GM03348 (cell line): ENCODE measurements around the gene FAM135A.
"Not testable (repeated sequence)": the region's sequence is repeated elsewhere in the genome, so short reads cannot be mapped to it uniquely, and the experiment has no call there.

Experiments
- DNase-seq: peaks from one replicate; pipeline ENCODE4 v3.0.0; 2012; ENCODE audit warnings: low spot score

Gene FAM135A

DNA sequence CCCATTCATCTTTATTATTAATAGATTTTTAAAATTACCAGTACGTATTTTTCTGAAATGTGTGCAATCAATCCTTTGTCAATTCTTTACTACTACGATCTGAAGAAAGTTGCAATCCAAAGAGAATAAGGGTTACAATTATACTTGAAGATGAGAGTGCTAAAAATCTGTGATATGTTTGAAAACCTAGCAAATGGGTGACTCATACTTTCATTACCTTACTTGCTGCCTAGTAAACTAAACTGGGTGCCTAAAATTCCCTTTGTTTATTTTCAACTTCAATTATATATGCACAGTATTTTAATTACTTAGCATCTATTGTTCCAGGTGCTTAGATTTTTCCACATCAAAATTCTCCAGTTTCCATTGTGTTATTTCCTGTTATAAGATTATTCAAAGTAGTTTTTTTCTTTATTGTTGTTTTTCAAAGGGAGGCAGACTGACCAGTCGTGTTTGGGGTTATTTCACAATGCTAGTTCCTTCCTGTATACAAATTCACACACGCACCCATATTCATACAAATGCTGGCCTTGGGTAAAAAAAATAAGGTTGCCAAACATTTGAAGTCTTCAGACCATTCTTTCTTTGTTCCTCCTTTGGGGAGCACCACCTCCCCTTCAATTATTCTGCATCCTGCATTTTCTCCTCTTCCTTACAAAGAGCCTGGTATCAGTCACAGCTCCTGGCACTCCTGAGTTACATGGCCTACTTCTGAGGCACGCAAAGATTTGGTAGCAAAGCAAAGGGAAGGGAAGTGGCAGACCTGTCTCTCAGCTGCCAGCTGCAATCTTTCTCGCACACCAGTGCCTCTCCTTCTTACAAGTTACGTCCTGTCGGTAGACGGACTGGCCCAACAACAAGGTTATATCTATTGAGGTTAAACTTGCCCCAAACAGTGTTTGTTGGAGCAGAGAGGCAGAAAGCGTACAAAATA is 16.2 kb upstream of the FAM135A start:
- DNase-seq = no peak

DNA sequence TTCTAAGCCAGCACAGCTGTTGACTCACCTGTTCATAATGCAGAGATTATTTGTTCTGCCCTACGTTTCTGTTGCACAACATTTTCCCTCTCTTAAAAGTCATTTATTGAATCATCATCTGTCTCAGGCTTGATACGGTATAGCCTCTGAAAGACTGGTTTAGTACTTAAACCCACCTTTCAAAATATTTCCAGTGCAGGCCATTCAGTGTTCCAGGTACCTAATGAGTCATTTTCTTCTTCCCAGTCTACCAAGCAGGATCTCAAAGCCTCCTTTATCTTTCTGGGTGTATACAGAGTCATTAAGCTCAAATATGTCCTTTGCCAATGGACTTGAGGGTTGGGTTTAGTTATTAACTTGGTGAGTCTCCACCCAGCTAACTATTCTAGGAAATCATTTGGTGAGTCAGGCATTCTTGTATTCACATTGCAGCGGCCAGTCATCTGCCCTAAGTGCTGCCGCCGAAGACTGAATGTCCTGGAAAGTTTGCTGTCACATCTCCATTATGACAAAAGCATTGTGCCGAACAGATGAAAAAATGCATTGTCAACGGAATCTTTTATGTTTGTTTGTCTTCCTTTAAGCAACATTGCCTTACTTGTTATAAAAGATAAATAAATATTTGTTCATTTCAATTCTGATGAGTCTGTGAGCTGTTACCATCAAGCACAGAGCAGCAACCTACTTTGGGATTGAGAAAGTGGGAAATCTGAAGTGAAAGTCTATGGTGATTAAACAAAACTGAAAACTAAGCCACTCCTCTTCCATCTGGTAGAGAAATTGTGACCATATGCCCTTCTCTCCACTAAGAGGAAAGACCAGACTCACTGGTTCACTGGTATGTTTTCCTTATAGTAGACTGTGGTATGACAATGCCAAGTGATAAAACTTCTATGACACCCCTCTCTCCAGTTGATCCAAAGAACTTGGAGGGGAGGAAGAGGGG is 14.3 kb upstream of the FAM135A start:
- peak; percentile 29 for DNase-seq

DNA sequence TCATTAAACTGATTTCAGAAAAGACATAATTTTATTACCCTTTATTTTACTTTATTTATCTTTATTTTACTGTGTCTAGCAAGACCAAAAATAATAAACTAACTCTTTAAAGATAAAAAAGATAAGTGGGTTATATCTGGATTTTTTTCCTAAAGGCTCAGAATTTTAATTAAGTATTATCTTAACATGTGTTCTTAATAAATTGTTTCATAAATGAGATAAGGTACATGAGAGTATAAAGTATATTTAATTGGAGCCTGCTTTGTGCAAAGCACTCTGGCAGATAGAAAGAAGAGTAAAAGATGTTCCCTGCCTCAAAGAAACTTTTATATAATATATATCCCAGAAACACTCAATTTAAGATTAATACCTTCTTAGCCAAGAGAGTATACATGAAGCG is 8.7 kb upstream of the FAM135A start:
- DNase-seq = no peak

DNA sequence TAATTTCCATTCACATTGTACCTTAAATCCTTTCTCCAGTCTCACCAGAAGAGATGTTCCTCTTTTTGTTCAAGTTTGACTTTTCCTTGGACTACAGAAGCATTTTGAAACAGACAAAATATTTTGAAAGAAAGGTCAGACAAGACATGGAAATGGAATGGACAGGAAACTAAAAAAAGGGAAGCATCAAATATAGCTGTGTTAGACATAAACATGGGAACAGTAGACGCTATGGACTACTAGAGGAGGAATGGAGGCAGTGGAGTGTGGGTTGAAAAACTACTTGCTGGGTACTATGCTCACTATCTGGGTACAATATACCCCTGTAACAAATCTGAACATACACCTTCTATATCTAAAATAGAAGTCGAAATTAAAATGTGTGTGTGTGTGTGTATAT is 4.1 kb upstream of the FAM135A start:
- DNase-seq = no peak

DNA sequence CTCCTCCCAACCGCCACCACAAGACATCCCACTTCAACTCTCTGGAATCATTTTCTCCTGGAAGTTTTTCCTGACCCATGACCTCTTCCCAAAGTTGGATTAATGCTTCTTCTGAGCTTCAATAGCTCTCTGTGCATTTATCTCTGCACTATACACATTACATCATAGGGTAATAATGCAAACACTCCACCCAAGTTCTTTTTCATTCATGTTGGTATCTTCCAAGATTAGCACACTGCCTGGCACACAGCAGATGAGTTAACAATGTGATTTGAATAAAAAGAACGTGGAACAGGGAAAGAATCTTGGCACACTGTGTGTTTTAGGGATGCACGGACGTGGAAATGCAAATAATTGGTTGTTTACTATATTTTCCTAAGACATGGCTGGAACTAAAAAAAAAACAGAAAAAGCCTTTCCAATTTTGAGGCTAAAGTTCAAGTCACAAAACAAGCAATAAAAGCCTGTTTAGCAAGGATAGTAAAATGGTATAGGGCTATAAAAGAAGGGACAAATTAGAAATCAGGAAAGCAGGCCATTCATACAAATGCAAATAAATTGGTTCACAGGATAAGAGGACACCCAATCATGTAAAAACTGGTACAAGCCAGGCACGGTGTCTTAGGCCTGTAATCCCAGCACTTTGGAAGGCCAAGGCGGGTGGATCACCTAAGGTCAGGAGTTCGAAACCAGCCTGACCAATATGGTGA is 1.6 kb upstream of the FAM135A start:
- DNase-seq = no peak

DNA sequence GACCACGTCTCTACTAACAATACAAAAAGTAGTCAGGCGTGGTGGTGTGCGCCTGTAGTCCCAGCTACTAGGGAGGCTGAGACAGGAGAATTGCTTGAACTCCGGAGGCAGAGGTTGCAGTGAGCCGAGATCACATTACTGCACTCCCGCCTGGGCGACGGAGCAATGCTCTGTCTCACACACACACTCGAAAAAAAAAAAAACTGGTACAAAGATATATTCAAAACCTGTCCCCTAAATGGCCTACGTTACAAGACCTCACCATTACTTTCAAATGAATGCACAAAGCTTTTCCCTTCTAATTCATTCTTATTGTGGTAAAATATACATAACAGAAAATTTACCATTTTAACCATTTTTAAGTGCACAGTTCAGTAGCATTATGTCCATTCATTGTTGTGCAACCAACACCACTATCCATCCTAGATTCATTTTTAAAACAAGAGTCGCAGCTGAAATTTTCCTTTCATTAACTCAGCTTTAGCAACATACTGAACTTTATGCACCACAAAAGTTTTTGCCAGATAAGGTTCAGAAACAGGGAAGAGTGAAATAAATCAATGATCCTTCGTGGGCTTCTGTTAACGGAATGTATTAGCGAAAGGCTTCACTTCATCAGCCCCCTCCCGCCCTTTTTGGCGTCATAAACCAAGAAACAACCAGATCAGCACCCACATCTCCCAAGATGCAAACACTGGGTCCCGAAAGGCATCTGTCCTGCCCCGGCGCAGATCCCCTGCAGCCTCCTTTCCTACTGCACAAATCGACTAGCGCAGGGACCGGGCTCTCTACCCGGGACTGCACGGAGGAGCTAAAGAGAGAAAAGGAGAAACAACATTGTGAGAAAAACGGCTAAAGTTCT is 825 bp upstream of the FAM135A start:
- no peak for DNase-seq

DNA sequence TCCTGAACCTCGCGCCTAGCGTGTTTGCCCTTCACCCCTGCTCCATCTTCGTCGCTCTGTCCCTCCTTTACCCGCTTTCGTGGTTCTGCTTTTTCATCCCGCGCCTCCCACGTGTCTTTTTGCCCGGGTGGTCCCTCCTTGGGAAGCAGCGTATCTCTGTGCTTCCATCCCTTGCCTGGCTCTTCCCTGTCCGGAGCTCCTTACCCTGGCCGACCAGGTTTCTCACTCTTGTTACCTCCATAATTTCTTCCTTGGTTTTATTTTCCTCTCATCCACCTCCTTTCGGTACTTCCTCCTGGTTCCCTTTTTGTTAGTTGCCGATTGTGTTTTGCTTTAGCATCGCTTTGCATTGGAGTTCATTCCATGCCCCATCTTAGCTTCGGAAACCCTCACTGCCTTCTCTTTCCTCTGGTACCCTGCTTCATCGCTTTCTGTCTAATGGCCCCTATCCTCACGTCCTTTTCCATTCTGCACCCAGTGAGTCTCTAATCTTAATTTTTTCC is 735 bp downstream of the FAM135A start:
- DNase-seq = no peak

DNA sequence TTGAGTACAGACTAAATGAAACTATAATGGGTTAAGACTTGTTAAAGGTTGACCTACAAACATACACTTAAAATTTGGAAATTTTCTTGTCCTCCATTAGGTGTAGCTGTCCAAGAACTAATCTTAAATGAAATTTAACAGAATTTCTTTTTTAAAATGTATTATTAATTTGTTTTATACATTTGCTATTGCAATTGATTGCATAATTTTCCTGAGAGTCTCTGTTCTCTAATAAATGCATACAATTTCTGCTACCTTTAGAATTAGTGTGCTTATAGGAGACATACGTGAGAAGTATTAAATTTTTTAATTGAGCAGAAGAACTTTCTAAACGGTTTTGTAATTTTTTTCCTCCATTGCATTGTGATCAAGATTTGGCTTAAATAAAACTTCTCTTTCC is 1.5 kb downstream of the FAM135A start:
- DNase-seq = no peak

DNA sequence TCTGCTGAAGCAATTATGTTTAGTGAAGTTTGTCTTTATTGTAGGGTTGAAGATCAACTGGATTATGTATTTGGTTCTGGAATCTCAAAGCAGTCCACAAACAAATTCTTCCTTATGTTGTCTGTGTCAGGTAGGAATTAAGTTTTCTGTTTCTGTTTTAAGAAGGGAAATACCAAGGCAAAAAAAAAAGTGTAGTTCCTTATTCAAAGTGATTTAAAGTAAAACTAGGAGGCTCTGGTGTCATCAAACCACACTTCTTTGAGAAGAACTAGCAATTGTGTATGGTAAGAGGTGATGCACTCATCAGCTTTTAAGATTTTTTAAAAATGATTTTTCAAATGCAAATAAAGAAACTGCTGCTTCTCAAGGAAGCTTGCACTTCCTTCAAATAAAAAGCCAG is 1.9 kb downstream of the FAM135A start:
- DNase-seq = no peak

DNA sequence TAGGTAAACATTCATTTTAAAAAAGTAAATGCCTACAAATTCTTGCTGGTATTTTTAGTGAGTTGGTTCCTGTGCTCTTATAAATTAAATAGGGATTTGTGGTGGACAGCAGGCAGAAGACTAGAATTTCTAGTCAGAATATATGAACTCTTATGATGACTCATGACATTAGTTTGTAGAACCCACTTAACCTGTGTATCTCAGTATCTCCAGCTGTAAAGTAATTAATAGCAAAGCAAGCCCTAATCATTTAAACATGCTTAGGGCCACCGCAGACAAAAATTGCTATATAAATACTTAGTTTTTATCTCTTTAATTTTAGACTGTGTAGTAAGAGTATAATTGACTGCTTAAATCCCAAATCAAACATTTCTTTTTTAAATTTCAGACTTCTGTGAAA is 2.4 kb downstream of the FAM135A start:
- no peak for DNase-seq

DNA sequence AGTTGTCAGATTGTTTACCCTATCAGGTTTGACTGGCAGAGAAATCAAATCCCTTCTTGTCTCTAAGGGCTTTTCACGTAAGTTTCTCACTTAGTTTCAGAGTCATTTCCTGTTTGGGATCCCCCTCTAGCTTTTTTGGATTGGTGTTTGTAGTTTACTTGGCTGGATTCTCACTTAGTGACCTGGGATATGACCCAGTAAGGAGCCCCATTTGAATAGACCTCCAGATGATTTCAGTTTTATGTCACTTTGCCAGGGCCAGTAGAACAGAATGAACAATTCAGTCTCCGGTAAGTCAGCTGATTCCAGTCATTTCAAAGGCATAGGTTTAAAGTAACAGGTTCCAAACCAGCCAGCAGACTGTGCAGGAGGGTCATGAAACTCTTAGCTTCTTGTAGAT is 8.2 kb downstream of the FAM135A start:
- DNase-seq = no peak

DNA sequence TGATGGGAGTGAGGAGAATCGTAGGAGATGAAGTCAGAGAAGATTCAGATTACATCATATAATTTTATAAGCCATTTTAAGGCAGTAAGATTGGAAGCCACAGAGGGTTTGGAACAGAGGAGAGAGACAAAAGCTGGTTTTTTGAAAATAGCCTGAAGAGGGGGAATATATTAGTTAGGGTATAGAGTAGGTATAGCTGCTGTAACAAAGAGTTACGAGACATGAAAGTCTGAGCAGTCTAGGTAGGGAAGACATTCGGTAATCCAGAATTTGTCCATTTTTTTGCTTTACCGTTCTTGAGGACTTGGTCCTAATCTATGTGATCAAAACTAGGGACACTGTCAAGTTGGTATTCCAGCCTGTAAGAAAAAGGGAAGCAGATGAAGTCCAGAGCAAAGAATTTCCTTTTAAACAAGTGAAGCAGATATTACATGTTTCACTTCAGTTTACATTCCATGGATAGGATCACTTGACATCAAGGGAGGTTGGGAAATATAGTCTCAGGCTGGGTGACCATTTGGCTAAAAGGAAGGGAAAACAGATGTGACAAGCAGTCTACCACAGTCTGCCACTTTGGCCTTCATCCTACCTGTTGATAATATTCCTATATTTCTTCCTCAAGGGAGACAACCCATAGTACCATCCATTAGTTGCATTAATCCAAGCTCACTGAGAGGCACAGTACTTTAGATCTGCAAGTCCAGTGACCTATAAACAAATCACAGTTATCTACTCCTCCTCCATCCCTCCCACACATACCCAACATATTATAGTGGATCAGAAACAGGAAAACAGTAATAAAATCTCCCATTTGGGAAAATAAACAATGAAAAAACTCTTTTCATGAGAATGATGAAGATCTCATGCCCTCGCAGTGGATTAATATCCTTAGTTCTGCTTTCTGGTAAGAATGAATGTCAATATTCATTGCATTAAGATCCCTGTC is 10.2 kb downstream of the FAM135A start:
- DNase-seq = no peak

DNA sequence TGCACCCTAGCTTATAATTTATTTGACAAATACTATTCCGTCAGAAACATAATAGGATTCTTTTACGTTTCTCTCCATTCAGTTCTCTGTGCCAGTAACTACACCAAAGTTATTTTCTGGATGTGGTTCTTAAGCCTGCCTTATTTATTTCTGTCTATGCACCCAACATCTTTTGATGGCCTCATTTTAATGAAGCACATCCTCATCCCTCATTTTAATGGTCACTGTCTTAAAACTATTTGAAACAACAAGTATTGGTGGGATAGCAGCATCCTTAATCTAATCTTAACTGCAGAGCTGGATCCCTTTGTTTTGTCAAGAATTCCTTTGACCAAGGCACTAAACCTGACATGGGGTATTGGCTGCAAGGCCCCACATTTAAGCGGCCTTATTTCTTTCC is 11.0 kb downstream of the FAM135A start:
- DNase-seq = no peak

DNA sequence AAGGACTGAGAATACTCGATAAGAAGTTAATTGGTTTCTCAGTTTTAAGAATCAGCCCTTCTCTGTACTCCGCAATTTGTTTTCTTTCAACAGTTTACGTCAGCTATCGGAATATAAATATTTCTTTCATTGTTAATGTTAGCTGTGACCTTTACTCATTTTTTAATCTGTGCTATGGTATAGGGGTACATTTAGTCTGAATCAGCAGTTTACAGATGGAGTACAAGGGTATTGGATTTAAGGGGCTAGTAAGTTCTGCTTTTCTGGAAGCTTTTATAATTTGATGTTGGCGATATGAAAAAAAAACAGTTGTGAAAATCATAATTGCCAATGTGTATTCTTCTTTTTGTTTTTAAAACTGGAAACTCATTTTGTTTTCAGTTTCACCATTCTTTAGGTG is 23.0 kb downstream of the FAM135A start:
- no peak for DNase-seq

DNA sequence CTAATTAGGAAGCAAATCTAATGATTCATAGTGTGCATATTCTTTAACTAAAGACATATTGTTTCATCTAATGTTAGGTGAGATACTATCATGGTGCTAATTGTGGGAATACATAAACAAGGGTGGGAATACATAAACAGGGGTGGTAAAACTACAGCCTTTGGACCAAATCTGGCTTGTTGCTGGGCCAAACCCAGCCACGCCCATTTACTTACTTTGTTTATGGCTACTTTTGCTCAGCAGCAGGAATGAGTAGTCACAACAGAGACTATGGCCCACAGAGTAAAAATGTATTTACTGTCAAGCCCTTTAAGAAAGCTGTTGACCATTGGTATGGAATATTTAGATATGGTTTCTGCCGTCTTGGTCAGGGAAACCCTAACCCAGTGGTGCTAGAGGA is 31.7 kb downstream of the FAM135A start:
- DNase-seq = no peak

DNA sequence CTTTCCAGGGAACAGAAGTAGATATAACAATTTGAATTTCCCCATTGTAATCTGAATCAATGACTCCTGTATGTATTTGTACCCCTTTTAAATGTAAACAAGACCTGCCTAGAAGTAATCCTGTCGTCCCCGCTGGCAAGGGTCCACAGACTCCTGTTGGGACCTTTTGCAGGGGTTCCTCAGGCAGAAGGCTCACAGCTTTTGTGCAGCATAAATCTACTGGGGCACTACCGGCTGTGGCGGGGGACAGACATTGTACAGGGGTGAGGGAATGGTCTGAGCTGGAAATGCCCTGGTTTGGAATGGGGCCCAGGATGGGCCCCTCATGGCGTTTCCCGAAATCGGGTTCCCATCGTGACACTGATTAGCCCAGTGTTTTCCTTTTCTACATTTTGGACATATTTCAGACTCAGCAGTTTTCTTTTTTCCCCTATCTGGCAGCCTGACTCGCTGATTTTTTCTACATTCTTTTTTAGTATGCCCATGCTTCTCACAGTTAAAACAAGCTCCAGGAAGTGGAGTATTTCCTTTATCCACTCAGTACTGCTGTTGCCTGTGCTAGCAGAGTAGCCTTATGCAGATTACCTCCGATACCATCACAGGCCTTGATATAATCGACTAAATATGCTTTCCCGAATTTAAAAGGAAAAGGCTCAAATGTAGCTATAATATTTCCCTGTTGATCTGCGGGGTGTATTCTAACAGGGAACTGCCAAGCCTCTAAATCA is 34.2 kb downstream of the FAM135A start:
- not testable (repeated sequence) for DNase-seq

DNA sequence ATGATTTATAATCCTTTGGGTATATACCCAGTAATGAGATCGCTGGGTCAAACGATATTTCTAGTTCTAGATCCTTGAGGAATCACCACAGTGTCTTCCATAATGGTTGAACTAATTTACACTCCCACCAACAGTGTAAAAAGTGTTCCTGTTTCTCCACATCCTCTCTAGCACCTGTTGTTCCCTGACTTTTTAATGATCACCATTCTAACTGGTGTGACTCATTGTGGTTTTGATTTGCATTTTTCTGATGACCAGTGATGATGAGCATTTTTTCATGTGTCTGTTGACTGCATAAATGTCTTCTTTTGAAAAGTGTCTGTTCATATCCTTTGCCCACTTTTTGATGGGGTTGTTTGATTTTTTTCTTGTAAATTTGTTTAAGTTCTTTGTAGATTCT is 40.6 kb downstream of the FAM135A start:
- DNase-seq = not testable (repeated sequence)

DNA sequence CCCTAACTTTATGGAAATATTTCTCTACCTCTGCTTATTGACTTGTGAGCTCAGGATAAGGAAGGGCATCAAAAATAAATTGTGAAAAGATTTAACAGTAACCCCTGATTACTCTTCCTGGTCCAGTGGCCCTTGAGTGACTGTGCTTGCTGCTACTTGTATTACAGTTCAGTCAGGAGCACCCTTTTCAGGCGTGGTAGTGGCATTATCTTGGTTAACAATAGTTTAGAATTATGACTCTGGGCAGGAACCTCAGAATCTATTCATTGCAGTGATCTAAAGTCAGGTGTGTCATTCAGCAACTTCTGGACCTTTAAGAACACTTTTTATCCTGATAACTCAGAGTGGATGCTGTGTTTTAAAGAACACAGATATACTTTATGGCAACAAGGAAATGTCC is 43.4 kb downstream of the FAM135A start:
- DNase-seq = no peak

DNA sequence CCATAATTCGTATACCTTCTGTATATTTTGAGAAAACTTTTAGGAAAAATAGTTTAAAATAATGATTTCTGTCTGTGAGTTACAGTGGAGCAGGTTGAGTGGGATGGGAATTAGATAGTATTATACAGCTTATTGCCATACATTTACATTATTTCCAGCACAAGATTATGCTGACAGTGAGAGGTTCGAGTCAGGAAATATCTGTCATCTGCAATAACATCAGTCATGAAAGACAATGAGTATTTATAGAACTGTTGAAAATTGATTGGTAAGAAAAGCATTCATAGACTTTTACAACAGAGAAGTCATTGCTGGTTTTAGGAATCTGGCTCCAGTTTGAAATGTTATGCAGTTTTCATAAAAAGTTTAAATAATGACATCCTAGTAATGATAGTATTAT is 45.9 kb downstream of the FAM135A start:
- no peak for DNase-seq
